SIG-M5 (cell line): ENCODE data around the gene PSME3.
"Not testable (repeated sequence)": the region's sequence is repeated elsewhere in the genome, so short reads cannot be mapped to it uniquely, and the experiment has no call there.

ENCODE experiments used
- DNase-seq: peaks from one replicate; lab custom pipeline; 2025; lab: John Stamatoyannopoulos, UW

The PSME3 gene

DNA sequence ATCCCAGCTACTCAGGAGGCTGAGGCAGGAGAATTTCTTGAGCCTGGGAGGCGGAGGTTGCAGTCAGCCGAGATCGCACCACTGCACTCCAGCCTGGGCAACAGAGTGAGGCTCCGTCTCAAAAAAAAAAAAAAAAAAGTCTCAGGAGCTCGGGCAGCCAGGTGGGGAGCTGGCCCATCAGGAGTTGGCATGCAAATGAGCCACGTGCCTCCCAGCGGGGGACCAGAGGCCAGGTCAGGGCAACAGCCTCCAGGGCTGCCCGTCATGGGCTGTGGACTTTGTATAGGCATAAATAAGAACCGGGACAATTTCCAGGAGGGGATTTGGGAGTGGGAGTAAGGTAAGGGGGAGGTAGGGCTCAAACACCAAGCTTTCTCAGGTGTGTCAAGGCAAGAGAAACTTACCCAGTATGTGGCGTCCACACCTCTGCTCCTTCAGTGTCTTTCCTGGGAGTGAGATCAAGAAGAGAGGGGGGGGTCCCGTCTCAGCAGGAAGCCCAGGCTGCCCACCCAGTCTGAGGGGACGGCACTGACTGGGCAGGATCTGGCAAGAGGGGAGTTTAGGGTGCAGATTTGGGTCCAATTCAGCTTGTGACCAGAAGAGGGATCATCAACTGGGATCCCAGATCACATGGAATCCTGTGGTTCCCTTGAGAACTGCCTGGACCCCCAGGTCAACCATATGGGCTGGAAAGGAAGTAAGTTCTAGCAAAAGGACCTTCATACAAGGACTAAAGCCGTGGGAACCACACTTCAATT lies 45.1 kb downstream of the PSME3 start:
- no peak for DNase-seq

DNA sequence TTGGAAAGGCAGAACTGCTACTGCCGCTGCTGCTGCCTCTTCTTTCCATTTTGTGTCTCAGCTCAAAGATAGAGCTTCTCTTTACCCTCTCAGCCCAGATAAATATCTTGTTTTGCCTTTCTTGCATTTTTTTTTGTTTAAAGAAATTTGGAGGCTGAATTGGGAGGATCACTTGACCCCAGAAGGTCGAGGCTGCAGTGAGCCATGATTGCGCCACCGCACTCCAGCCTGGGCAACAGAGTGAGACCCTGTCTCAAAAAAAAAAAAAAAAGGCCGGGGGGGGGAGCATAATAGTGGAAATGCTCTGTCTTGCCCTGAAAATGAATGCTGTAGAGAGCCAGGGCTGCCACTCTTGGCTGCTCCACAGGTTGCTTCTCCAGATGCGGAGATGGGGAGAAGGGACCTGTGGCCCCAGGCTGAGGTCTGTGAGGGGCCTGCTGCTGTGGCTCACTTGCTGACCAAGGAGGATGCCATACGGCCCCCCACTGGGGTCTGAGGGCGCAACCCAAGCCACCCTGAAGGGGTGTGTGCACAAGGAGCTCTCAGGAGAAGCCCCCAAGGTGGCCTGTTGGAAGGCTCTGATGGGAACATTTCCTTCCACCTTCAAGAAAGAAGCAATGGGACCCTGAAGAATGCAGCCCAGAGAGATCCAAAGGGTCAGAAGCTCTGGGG lies 45.9 kb downstream of the PSME3 start:
- DNase-seq = no peak

DNA sequence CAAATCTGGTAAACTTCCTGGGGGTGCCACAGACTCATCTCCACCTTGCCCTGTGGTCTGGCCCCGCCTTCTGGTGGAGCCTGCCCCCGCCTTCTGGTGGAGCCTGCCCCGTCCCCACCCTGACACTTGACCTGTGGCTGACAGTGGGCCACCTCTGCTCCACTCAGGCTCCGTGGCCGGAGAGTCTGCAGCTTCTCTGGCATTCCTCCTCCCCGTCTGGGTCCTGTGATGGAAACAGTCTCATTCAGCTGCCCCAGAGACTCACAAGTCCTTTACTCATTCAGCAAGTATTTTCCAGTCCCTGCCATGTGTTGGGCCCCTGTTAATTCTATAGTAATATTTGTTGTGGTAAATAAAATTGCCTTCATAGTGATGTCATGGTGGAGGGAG lies 46.4 kb downstream of the PSME3 start:
- DNase-seq = no peak

DNA sequence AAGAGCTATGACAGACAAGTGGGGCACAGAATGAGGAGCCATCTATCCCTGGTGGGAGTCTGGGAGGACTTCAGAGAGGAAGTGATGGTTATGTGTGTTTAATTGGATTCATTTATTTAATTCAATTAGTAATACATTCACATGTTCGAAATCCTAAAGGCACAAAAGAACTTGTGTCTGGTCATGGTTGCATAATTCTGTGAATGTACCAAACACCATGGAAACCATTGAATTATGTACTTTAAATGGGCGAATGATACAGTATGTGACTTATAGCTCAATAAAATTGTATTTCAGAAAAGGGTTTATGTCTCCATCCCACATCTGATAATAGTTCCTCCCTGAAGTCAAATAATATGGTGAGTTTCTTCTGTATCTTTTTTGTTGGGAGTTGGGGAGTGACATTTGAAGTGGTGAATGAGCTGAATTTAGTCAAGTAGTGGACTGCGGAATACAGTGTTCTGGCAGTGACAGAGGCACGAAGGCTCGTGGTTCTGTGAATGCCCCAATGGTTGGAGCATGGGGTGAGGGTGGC lies 47.6 kb downstream of the PSME3 start:
- no peak for DNase-seq

GRCh38 chr17:42881706-42882105 lies 48.5 kb downstream of the PSME3 start:
- not testable (repeated sequence) for DNase-seq

DNA sequence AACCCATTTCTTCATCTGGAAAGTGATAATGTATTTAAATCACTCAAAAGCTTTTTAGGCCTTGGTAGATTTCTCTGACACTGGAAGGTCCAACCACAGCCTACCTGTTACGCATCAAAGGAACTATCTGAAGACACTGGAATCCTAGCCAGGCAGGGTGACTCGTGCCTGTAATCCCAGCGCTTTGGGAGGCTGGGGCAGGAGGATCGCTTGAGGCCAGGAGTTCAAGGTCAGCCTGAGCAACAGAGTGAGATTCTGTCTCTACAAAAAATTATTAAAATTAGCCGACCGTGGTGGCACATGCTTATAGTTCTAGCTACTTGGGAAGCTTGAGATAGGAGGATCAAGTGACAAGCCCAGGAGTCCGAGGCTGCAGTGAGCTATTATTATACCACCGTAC lies 49.0 kb downstream of the PSME3 start:
- no peak for DNase-seq

DNA sequence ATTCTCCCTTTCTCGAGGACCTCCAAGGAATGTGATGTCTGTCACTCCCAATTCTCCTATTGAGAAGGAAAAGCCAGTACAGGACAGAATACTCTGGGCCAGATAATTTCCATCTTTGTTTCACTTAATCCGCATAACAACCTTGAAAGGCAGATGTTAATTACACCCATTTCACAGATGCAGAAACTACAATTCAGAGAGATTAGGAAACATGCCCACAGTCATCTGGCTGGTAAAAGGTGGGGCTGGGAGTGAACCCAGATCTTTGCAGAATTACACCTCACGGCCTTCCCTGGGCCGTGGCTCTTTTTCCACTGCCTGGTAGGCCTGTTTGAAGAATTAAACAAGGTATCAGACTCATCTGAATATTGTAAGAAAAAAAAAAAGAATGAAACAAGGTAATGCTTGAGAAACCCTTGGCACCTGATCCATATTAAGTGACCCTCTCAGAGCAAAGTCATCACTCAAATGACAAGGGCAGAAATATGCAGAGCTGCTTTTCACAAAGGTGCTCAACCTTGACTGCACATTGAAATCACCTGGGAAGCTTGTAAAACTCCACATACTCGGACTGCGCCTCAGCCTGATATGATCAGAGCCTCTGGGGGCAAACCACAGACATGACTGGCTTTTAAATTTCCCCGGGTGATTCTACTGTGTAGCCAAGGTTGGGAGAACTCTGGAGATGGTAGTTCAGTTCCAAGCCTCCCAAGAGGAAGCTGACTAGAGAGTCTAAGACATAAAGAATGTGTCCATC lies 50.8 kb downstream of the PSME3 start:
- DNase-seq = no peak

DNA sequence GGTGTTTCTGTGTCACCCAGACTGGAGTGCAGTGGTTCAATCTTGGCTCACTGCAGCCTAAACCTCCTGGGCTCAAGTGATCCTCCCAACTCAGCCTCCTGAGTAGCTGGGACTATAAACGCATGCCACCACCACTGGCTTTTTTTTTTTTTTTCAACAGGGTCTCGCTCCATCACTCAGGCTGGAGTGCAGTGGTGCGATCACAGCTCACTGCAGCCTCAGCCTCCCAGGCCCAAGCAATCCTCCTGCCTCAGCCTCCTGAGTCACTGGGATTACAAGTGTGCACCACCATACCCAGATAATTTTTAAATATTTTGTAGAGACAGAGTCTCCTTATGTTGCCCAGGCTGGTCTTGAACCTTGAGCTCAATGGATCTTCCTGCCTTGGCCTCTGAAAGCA lies 52.6 kb downstream of the PSME3 start:
- DNase-seq = not testable (repeated sequence)

GRCh38 chr17:42886283-42887176 lies 53.3 kb downstream of the PSME3 start:
- DNase-seq = no peak

- DNase-seq = no peak
Observed at GRCh38 chr17:42889809-42890208, 56.6 kb downstream of the PSME3 start.

DNA sequence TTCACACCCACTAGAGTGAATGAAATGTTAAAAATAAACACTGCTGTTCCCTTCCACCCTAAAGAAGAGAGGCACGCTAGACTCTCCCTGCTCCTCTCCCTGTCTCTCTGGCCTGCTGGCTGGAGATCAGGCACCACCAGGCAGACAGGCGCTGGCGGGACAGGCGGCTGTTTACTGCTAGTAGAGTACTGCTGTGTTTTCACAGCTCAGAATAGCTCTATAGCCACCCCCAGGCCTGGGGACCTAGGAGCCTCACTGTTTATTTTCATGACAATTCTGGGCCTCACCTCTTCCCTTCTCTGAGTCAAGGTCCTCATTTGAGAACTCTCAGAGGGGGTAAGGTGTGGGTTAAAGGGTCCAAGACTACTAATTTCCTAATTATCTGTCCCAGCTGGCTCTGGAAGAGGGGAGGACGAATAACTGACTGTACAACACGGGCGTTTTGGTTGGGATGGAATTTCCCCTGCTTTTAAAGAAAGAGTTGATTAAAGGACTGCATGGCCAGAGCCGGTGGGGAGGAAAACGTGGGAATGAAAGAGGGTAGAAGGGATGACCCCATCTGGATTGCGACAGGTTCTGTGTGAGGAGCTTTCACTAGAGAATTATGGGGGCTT lies 58.4 kb downstream of the PSME3 start:
- DNase-seq = no peak

DNA sequence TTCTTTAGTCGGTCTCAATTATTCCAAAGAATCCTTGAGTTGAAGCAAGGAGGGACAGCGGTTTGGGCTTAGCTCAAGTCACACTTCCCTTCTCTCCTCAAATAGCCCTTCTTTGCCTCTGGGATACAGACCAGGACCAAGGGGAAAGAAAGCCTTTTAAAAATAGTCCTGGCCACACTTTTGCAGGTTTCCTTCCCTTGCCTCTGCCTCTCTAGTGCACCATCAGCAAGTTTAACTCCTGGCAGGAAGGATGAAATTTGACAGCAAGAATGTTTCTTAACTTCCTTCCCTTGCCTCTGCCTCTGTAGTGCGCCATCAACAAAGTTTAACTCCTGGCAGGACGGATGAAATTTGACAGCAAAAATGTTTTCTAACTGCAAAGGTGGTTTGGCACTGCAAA lies 60.2 kb downstream of the PSME3 start:
- no peak for DNase-seq
